ENCODE data around the gene EPB41. TPM values are rescaled to one million over a fixed set of nuclear protein-coding genes. Genes with fewer than 3 reads are reported as not detected.

The EPB41 gene
- total and polyA plus RNA-seq, 2 donors from 2014 or later: 9.9 to 38.8 TPM

DNA sequence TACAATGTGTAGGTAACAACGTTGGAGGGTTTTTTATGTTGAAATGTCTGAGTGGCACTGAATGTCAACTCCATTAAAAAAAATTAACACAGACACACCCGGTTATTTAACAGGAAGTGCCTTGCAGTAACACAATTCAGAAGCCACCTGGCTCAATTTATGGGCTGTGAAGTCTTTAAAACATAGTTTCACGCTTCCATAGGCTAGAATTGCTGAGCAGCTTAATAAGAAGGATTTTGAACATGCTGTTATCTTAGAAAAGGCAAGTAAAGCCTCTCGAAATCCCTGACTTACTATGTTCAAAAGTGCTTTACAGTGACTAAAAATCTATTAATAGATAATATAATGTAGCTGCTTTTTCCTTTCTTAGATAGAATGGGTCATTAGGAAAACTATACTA lies 247.7 kb downstream of the EPB41 start:
- no peaks in the 10 kb centered on the region for H3K9me3 ChIP-seq (ENCODE audit: control insufficient read depth in 2 of 3, insufficient read depth in 1 of 3, low read length in 3 of 3)
- DNase-seq: peak in 2 of 5 donors; percentile 60 to 67
- peaks cover 3 to 60% (median 27%) of the 10 kb centered on the region in 3 donors for H3K4me1 ChIP-seq (ENCODE audit: control insufficient read depth in 2 of 3, insufficient read depth in 2 of 3, low read depth in 1 of 3, low read length in 3 of 3)
- FAIRE-seq: no peak
- no peak overlapping the region for H3K27ac ChIP-seq (ENCODE audit: low read depth in 2 of 2, low read length in 2 of 2)
- H3K4me3 ChIP-seq (ENCODE audit: low read length in 3 of 3): no peak overlapping the region
- intact Hi-C loops (cut with DNase I): no loop called here
- H3K36me3 ChIP-seq (ENCODE audit: control insufficient read depth in 2 of 3, insufficient read depth in 3 of 3, low read length in 3 of 3): peaks cover 11 to 29% (median 13%) of the 10 kb centered on the region in 3 donors
- no peak overlapping the region for H3K9ac ChIP-seq (ENCODE audit: low read length in 3 of 3)
- no peaks in the 10 kb centered on the region for H3K27me3 ChIP-seq (ENCODE audit: control insufficient read depth, insufficient read depth, low read length)
- TF ChIP-seq, protein P1, sequence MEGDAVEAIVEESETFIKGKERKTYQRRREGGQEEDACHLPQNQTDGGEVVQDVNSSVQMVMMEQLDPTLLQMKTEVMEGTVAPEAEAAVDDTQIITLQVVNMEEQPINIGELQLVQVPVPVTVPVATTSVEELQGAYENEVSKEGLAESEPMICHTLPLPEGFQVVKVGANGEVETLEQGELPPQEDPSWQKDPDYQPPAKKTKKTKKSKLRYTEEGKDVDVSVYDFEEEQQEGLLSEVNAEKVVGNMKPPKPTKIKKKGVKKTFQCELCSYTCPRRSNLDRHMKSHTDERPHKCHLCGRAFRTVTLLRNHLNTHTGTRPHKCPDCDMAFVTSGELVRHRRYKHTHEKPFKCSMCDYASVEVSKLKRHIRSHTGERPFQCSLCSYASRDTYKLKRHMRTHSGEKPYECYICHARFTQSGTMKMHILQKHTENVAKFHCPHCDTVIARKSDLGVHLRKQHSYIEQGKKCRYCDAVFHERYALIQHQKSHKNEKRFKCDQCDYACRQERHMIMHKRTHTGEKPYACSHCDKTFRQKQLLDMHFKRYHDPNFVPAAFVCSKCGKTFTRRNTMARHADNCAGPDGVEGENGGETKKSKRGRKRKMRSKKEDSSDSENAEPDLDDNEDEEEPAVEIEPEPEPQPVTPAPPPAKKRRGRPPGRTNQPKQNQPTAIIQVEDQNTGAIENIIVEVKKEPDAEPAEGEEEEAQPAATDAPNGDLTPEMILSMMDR (IDR thresholded peaks at IDR 0.05; ENCODE audit: borderline replicate concordance, extremely low read depth, insufficient read depth): no peak

DNA sequence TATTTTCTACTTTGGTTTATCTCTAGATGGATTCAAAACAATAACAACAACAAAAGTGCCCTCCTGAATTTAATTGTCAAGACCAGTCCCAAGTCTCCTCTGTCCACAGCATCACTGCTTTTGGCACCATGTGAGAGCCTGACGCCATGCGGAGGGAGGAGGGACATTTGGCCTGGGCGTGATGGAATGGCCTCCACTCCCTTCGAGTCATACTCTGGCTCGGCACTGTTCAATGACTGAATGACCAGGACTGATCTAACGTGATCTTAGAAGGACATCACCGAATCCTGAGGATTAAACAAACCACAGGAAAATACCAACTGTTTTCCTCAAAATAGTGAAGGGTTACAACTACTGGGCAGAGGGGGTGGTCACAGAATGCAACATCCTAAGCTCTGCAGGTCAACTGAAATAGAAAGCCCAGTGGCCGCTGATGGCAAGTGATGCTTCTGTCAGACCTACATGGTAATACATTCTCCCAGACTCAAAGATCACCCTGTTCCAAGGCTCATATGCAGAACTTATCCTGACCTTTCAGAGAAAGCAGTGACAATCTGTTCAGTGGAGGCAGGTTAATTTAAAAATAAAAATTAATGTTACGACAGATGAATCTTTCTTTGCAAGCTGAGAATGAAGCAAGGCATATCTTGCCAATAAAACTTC lies 248.2 kb downstream of the EPB41 start:
- no peak for FAIRE-seq
- no peaks in the 10 kb centered on the region for H3K9me3 ChIP-seq (ENCODE audit: control insufficient read depth in 2 of 3, insufficient read depth in 1 of 3, low read length in 3 of 3)
- peak overlapping the region in 1 of 2 donors; percentile 4 for H3K27ac ChIP-seq (ENCODE audit: low read depth in 2 of 2, low read length in 2 of 2)
- intact Hi-C loops (cut with DNase I): no loop called here
- peak in 1 of 5 donors; percentile 23 for DNase-seq
- no peak overlapping the region for H3K9ac ChIP-seq (ENCODE audit: low read length in 3 of 3)
- peaks cover 3 to 59% (median 24%) of the 10 kb centered on the region in 3 donors for H3K4me1 ChIP-seq (ENCODE audit: control insufficient read depth in 2 of 3, insufficient read depth in 2 of 3, low read depth in 1 of 3, low read length in 3 of 3)
- peaks cover 11 to 29% (median 13%) of the 10 kb centered on the region in 3 donors for H3K36me3 ChIP-seq (ENCODE audit: control insufficient read depth in 2 of 3, insufficient read depth in 3 of 3, low read length in 3 of 3)
- TF ChIP-seq, protein P1 (IDR thresholded peaks at IDR 0.05; ENCODE audit: borderline replicate concordance, extremely low read depth, insufficient read depth): no peak
- H3K27me3 ChIP-seq (ENCODE audit: control insufficient read depth, insufficient read depth, low read length): no peaks in the 10 kb centered on the region
- no peak overlapping the region for H3K4me3 ChIP-seq (ENCODE audit: low read length in 3 of 3)

DNA sequence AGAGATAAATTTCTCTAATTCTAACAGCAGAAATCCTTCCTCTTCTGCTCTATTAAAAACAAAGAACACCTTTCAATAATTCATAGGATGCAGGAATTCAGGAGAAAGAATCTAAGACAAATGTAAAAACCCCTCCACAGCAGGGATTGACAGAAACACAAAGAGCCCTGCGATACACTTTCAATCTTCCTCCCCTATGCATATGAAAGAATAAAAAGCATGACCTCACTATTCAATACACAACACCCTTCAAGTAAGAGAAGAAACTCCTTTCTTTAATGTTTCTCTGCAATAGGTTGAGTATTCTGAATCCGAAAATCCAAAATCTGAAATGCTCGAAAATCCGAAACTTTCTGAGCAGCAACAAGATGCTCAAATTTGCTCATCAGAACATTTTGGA lies 250.2 kb downstream of the EPB41 start:
- peaks cover 3 to 25% (median 5%) of the 10 kb centered on the region in 3 donors for H3K36me3 ChIP-seq (ENCODE audit: control insufficient read depth in 2 of 3, insufficient read depth in 3 of 3, low read length in 3 of 3)
- DNase-seq: no peak

More for the DNA sequence above, 250.2 kb downstream of the EPB41 start:
- no peaks in the 10 kb centered on the region for H3K9me3 ChIP-seq (ENCODE audit: control insufficient read depth in 2 of 3, insufficient read depth in 1 of 3, low read length in 3 of 3)
- no peak for FAIRE-seq
- intact Hi-C loops (cut with DNase I): no loop called here
- peaks cover 3 to 66% (median 27%) of the 10 kb centered on the region in 3 donors for H3K4me1 ChIP-seq (ENCODE audit: control insufficient read depth in 2 of 3, insufficient read depth in 2 of 3, low read depth in 1 of 3, low read length in 3 of 3)
- no peak overlapping the region for H3K27ac ChIP-seq (ENCODE audit: low read depth in 2 of 2, low read length in 2 of 2)
- TF ChIP-seq, protein P1 (IDR thresholded peaks at IDR 0.05; ENCODE audit: borderline replicate concordance, extremely low read depth, insufficient read depth): no peak
- no peak overlapping the region for H3K4me3 ChIP-seq (ENCODE audit: low read length in 3 of 3)
- H3K9ac ChIP-seq (ENCODE audit: low read length in 3 of 3): no peak overlapping the region
- H3K27me3 ChIP-seq (ENCODE audit: control insufficient read depth, insufficient read depth, low read length): no peaks in the 10 kb centered on the region
